ENCODE results near the gene RASL10A. TPM values are rescaled to one million over a fixed set of nuclear protein-coding genes. Genes with fewer than 3 reads are reported as not detected.
"Not testable (repeated sequence)": the region's sequence is repeated elsewhere in the genome, so short reads cannot be mapped to it uniquely, and the experiment has no call there.

RASL10A gene
- total RNA-seq, 1 donor from 2014 or later, result 1.4 TPM

- Histone ChIP-seq H3K36me3 (peaks cover 79% of the 10 kb centered on the region), H3K27ac (replicated peaks) (no peak overlapping the region), H3K9me3 (replicated peaks) (no peaks in the 10 kb centered on the region), H3K27me3 (ENCODE audit: low read depth) (no peaks in the 10 kb centered on the region), H3K4me3 (no peak overlapping the region), H3K4me1 (peaks cover 54% of the 10 kb centered on the region)
- no peak for TF ChIP-seq CTCF (IDR thresholded peaks at IDR 0.05; ENCODE audit: borderline replicate concordance)
- intact Hi-C loops (cut with micrococcal nuclease), result no loop called here
- no peak for DNase-seq
Observed at GRCh38 chr22:29345932-29346331, 30.4 kb upstream of the RASL10A start.

- H3K4me3 ChIP-seq; H3K9me3 ChIP-seq (replicated peaks); DNase-seq; intact Hi-C loops (cut with micrococcal nuclease); H3K27me3 ChIP-seq (ENCODE audit: low read depth): not testable (repeated sequence)
- Histone ChIP-seq H3K27ac (replicated peaks) (peak overlapping the region; percentile 78), H3K4me1 (peaks cover 54% of the 10 kb centered on the region), H3K36me3 (peaks cover 79% of the 10 kb centered on the region)
Observed at GRCh38 chr22:29344889-29345288, 29.4 kb upstream of the RASL10A start.

DNA sequence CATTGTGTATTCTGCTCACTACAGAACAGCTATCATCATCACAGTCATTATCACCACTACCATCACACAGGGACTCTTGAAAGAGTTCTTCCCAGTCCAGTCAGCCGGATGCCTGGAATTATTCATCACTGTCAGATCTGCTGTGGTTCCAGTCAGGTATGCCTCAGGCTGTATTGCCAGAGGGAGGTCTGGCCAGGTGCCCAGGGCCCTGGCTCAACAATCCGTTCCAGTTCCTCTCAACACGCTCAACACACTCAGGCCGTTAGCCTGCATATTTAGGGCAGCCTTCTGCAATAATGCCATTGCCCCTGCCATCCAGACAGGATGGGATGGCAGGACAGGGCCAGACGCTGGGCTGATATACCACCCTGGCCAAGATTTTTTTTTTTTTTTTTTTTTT lies 28.6 kb upstream of the RASL10A start:
- H3K9me3 ChIP-seq (replicated peaks), result no peaks in the 10 kb centered on the region
- H3K27ac ChIP-seq (replicated peaks), result peak overlapping the region; percentile 78
- TF ChIP-seq CTCF (IDR thresholded peaks at IDR 0.05; ENCODE audit: borderline replicate concordance), result no peak
- peaks cover 79% of the 10 kb centered on the region for H3K36me3 ChIP-seq
- no peak overlapping the region for H3K4me3 ChIP-seq
- peak; percentile 78 for DNase-seq
- intact Hi-C loops (cut with micrococcal nuclease), result no loop called here
- H3K27me3 ChIP-seq (ENCODE audit: low read depth), result no peaks in the 10 kb centered on the region
- H3K4me1 ChIP-seq, result peaks cover 54% of the 10 kb centered on the region

DNA sequence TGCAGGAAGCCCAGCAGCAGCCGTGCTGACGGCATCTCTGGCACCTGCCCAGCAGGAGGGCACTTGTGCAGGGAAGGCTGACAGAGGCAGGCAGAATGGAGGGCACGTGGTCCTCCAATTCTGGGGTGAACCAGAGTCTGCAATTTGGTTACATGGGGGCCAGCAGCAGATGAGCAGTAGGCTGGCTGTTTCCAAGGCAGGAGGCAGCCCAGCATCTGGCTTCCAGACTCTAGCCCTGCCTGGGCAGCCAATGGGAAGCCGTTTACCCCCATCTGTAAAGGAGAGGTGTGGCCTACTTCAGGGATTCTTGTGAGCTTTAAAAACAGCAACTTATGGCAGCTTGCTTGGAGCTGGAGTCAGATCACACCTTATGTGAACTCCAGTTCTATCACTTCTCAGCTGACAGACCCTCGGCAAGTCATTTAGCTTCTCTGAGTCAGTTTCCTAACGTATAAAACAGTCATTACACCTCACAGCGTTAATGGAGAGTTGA lies 27.9 kb upstream of the RASL10A start:
- Histone ChIP-seq H3K36me3 (peaks cover 79% of the 10 kb centered on the region), H3K4me1 (peaks cover 54% of the 10 kb centered on the region)
- intact Hi-C loops (cut with micrococcal nuclease), result no loop called here

GRCh38 chr22:29342577-29343312 lies 27.2 kb upstream of the RASL10A start:
- peak overlapping the region; percentile 78 for H3K27ac ChIP-seq (replicated peaks)
- H3K36me3 ChIP-seq, result peaks cover 79% of the 10 kb centered on the region
- H3K4me1 ChIP-seq, result peaks cover 56% of the 10 kb centered on the region
- H3K9me3 ChIP-seq (replicated peaks), result no peaks in the 10 kb centered on the region
- DNase-seq, result no peak
- intact Hi-C loops (cut with micrococcal nuclease), result no loop called here
- no peak for TF ChIP-seq CTCF (IDR thresholded peaks at IDR 0.05; ENCODE audit: borderline replicate concordance)
- no peaks in the 10 kb centered on the region for H3K27me3 ChIP-seq (ENCODE audit: low read depth)
- H3K4me3 ChIP-seq, result no peak overlapping the region

More for the DNA sequence above, 27.9 kb upstream of the RASL10A start:
- H3K9me3 ChIP-seq (replicated peaks), result no peaks in the 10 kb centered on the region
- no peak for TF ChIP-seq CTCF (IDR thresholded peaks at IDR 0.05; ENCODE audit: borderline replicate concordance)
- DNase-seq, result peak; percentile 73
- H3K27me3 ChIP-seq (ENCODE audit: low read depth), result no peaks in the 10 kb centered on the region
- no peak overlapping the region for H3K4me3 ChIP-seq
- peak overlapping the region; percentile 78 for H3K27ac ChIP-seq (replicated peaks)

DNA sequence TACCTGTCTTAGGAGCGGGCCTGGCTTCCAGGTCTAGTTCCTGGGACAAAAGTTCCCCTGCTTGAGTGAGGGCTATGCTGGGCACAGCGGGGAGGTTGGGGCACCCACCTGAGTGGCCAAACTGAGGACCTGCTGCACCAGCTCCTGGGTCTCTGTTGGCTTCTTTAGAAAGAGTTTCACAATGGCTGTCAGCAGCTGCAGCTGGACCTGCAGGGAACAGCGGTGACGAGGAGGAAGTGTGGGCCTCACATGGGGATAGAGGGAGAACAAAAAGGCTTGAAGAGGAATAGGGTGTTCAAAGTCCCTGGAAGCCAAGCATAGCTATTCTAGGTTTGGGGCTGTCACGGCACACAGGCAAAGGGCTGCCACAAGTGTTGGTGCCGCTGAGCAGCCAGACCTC lies 26.7 kb upstream of the RASL10A start:
- H3K36me3 ChIP-seq, result peaks cover 78% of the 10 kb centered on the region
- H3K4me1 ChIP-seq, result peaks cover 58% of the 10 kb centered on the region
- no peaks in the 10 kb centered on the region for H3K9me3 ChIP-seq (replicated peaks)
- no peak for TF ChIP-seq CTCF (IDR thresholded peaks at IDR 0.05; ENCODE audit: borderline replicate concordance)
- H3K27ac ChIP-seq (replicated peaks), result peak overlapping the region; percentile 78
- H3K4me3 ChIP-seq, result no peak overlapping the region
- no peaks in the 10 kb centered on the region for H3K27me3 ChIP-seq (ENCODE audit: low read depth)
- intact Hi-C loops (cut with micrococcal nuclease), result no loop called here
- DNase-seq, result no peak
